IMR-90 (cell line): ENCODE measurements around the gene ACP6. TPM values are rescaled to one million over a fixed set of nuclear protein-coding genes. Genes with fewer than 3 reads are reported as not detected.

Source experiments
- ATAC-seq: fragments of 200-7000 bp; cut with Tn5 transposase; 2 replicates; pipeline ENCODE4 v1.9.1; 2020; ENCODE audit warnings: low read depth, mild to moderate bottlenecking, moderate library complexity
- BruUV-seq: library from RNA; stranded (reverse); fragments of 400-500 nt; replicated peaks from 2 replicates; lab custom pipeline; 2021; lab: Mats Ljungman, UMichigan
- CTCF ChIA-PET: fragments of 300-600 bp; formaldehyde crosslinking; extraction: SDS; loops from one replicate; lab custom pipeline; 2021; ENCODE audit warnings: antibody characterized with exemption; lab: Yijun Ruan, JAX
- POLR2A ChIA-PET: fragments of 300-600 bp; sonication (Branson Sonifier 250); formaldehyde crosslinking; loops from one replicate; lab custom pipeline; 2022; ENCODE audit warnings: antibody characterized with exemption; ENCODE audit not compliant: unreplicated experiment; lab: Charles Lee
- DNase-seq: peaks from one replicate; pipeline ENCODE4 v3.0.0; 2013
- H2AFZ ChIP-seq: replicated peaks from 2 replicates; pipeline ENCODE3; 2013; ENCODE audit warnings: low read length, mild to moderate bottlenecking; ENCODE audit not compliant: poor library complexity
- H2AK5ac ChIP-seq: 2 replicates; pipeline ENCODE4 v1.6.1; 2013; ENCODE audit warnings: low read depth, low read length, inconsistent platforms
- H2AK9ac ChIP-seq: replicated peaks from 2 replicates; pipeline ENCODE3; 2013; ENCODE audit warnings: mild to moderate bottlenecking, low read depth, low read length, moderate library complexity; ENCODE audit not compliant: poor library complexity
- H2BK120ac ChIP-seq: 2 replicates; pipeline ENCODE4 v1.6.1; 2013; ENCODE audit warnings: low read depth, low read length, inconsistent platforms
- H2BK15ac ChIP-seq: 3 replicates; pipeline ENCODE4 v1.6.1; 2013; ENCODE audit warnings: low read depth, low read length, inconsistent platforms
- H2BK20ac ChIP-seq: 2 replicates; pipeline ENCODE4 v1.6.1; 2013; ENCODE audit warnings: low read depth, mild to moderate bottlenecking, inconsistent platforms, low read length, moderate library complexity
- H2BK5ac ChIP-seq: 2 replicates; pipeline ENCODE4 v1.6.1; 2013; ENCODE audit warnings: mild to moderate bottlenecking, low read depth, low read length, inconsistent platforms; ENCODE audit not compliant: poor library complexity, severe bottlenecking
- H3K14ac ChIP-seq: replicated peaks from 2 replicates; pipeline ENCODE4 v1.6.1; 2013; ENCODE audit warnings: low read depth, low read length, inconsistent platforms
- H3K18ac ChIP-seq: 2 replicates; pipeline ENCODE4 v1.6.1; 2013; ENCODE audit warnings: low read depth, low read length, control low read depth
- H3K23ac ChIP-seq: 2 replicates; pipeline ENCODE4 v1.6.1; 2013; ENCODE audit warnings: low read depth, low read length, inconsistent platforms
- H3K27ac ChIP-seq: 2 replicates; pipeline ENCODE4 v1.5.1; 2013; ENCODE audit warnings: mild to moderate bottlenecking, control low read depth, low read length; ENCODE audit not compliant: insufficient read depth
- H3K27me3 ChIP-seq: 2 replicates; pipeline ENCODE4 v1.6.1; 2013; ENCODE audit warnings: low read length; ENCODE audit not compliant: control insufficient read depth, insufficient read depth
- H3K36me3 ChIP-seq: 2 replicates; pipeline ENCODE4 v1.6.1; 2013; ENCODE audit warnings: low read length, mixed read lengths; ENCODE audit not compliant: control insufficient read depth, insufficient read depth
- H3K4ac ChIP-seq: 2 replicates; pipeline ENCODE4 v1.6.1; 2013; ENCODE audit warnings: low read depth, low read length, inconsistent platforms
- H3K4me1 ChIP-seq: 2 replicates; pipeline ENCODE4 v1.6.1; 2013; ENCODE audit warnings: low read length, mixed read lengths; ENCODE audit not compliant: control insufficient read depth, insufficient read depth
- H3K4me2 ChIP-seq: 2 replicates; pipeline ENCODE4 v1.6.1; 2013; ENCODE audit warnings: low read depth, mild to moderate bottlenecking, control low read depth, low read length, moderate library complexity
- H3K4me3 ChIP-seq: 2 replicates; pipeline ENCODE4 v1.5.1; 2013; ENCODE audit warnings: low read depth, mild to moderate bottlenecking, control low read depth, low read length, moderate library complexity; ENCODE audit not compliant: insufficient read depth
- H3K56ac ChIP-seq: 2 replicates; pipeline ENCODE4 v1.6.1; 2013; ENCODE audit warnings: low read length, inconsistent platforms; ENCODE audit not compliant: insufficient read depth; ENCODE audit errors: extremely low read depth
- H3K79me1 ChIP-seq, 2 experiments: 2 replicates each; pipeline ENCODE4 v1.6.1; 2013; ENCODE audit warnings: low read length in 2 of 2, inconsistent platforms in 1 of 2, low read depth in 1 of 2
- H3K9ac ChIP-seq: 2 replicates; pipeline ENCODE4 v1.6.1; 2013; ENCODE audit warnings: low read depth, low read length, control low read depth
- H3K9me1 ChIP-seq: 2 replicates; pipeline ENCODE4 v1.6.1; 2013; ENCODE audit warnings: low read length, inconsistent platforms; ENCODE audit not compliant: insufficient read depth
- H3K9me3 ChIP-seq: 2 replicates; pipeline ENCODE4 v1.6.1; 2013; ENCODE audit warnings: low read length; ENCODE audit not compliant: control insufficient read depth, insufficient read depth
- H4K20me1 ChIP-seq: 2 replicates; pipeline ENCODE4 v1.6.1; 2013; ENCODE audit warnings: low read length, inconsistent platforms; ENCODE audit not compliant: insufficient read depth
- H4K5ac ChIP-seq: 2 replicates; pipeline ENCODE4 v1.6.1; 2013; ENCODE audit warnings: mild to moderate bottlenecking, low read depth, low read length, control low read depth
- H4K8ac ChIP-seq, 2 experiments: 2 replicates each; pipeline ENCODE4 v1.6.1; 2013; ENCODE audit warnings: low read depth in 2 of 2, low read length in 2 of 2, control low read depth in 1 of 2, inconsistent platforms in 1 of 2
- H4K91ac ChIP-seq: 2 replicates; pipeline ENCODE4 v1.6.1; 2013; ENCODE audit warnings: low read depth, low read length, inconsistent platforms; ENCODE audit not compliant: insufficient read depth
- BHLHE40 ChIP-seq: fragments of 150-350 bp; IDR thresholded peaks from 2 replicates; pipeline ENCODE4 v1.6.1; 2016; ENCODE audit warnings: mild to moderate bottlenecking, low read depth, low read length
- CEBPB ChIP-seq: IDR thresholded peaks from 2 replicates; pipeline ENCODE4 v1.6.1; 2012; ENCODE audit warnings: low read depth, low read length, improper control_type of control experiment
- CHD1 ChIP-seq: IDR thresholded peaks from 2 replicates; pipeline ENCODE4 v1.6.1; 2012; ENCODE audit warnings: low read depth, low read length, improper control_type of control experiment
- CTCF ChIP-seq: conservative IDR thresholded peaks from 2 replicates; pipeline ENCODE4 v1.5.1; 2012; ENCODE audit warnings: mild to moderate bottlenecking, low read depth, low read length, improper control_type of control experiment
- ELK1 ChIP-seq: fragments of 150-350 bp; IDR thresholded peaks from 2 replicates; pipeline ENCODE4 v1.6.1; 2016; ENCODE audit warnings: low read depth, mild to moderate bottlenecking, low read length, moderate library complexity, borderline replicate concordance
- FOS ChIP-seq: fragments of 150-350 bp; IDR thresholded peaks from 2 replicates; pipeline ENCODE4 v1.6.1; 2016; ENCODE audit warnings: low read depth, low read length
- MAFK ChIP-seq: IDR thresholded peaks from 2 replicates; pipeline ENCODE4 v1.6.1; 2012; ENCODE audit warnings: low read depth, low read length, improper control_type of control experiment
- MAZ ChIP-seq: IDR thresholded peaks from 2 replicates; pipeline ENCODE4 v1.6.1; 2012; ENCODE audit warnings: low read depth, mild to moderate bottlenecking, low read length, improper control_type of control experiment, moderate library complexity, borderline replicate concordance
- MXI1 ChIP-seq: IDR thresholded peaks from 2 replicates; pipeline ENCODE4 v1.6.1; 2012; ENCODE audit warnings: low read depth, mild to moderate bottlenecking, low read length, moderate library complexity, borderline replicate concordance
- NFE2L2 ChIP-seq: fragments of 150-350 bp; IDR thresholded peaks from 2 replicates; pipeline ENCODE4 v1.6.1; 2016; ENCODE audit warnings: low read depth, mild to moderate bottlenecking, low read length
- POLR2A ChIP-seq: IDR thresholded peaks from 2 replicates; pipeline ENCODE4 v1.6.1; 2012; ENCODE audit warnings: mild to moderate bottlenecking, low read depth, low read length
- RAD21 ChIP-seq: IDR thresholded peaks from 2 replicates; pipeline ENCODE4 v1.6.1; 2012; ENCODE audit warnings: low read length, improper control_type of control experiment
- RCOR1 ChIP-seq: IDR thresholded peaks from 2 replicates; pipeline ENCODE4 v1.6.1; 2012; ENCODE audit warnings: mild to moderate bottlenecking, low read length, improper control_type of control experiment; ENCODE audit not compliant: insufficient replicate concordance
- RFX5 ChIP-seq: IDR thresholded peaks from 2 replicates; pipeline ENCODE4 v1.8.0; 2012; ENCODE audit warnings: low read depth, mild to moderate bottlenecking, low read length, moderate library complexity
- SMC3 ChIP-seq: fragments of 150-350 bp; IDR thresholded peaks from 2 replicates; pipeline ENCODE4 v1.6.1; 2016; ENCODE audit warnings: low read depth, mild to moderate bottlenecking, antibody characterized with exemption, low read length, moderate library complexity
- USF2 ChIP-seq: fragments of 150-350 bp; IDR thresholded peaks from 2 replicates; pipeline ENCODE4 v1.6.1; 2017; ENCODE audit warnings: mild to moderate bottlenecking, antibody characterized with exemption, low read length, low read depth
- WGBS, 2 experiments: methylation state at CpG; one replicate each; pipeline versions ENCODE4 v1.1.5 to v1.1.7; 2013; ENCODE audit warnings: missing lambda C conversion rate in 2 of 2; ENCODE audit not compliant: insufficient read length in 1 of 2; ENCODE audit errors: extremely low coverage in 2 of 2; 5-methylcytosine and 5-hydroxymethylcytosine counted together
- dilution Hi-C: fragments of 300-500 bp; cut with HindIII; formaldehyde crosslinking; loops from one replicate; pipeline ENCODE4 v1.14.3; 2018; ENCODE audit warnings: low sequenced_read_pairs; ENCODE audit not compliant: unreplicated experiment
- in situ Hi-C: fragments of 300-500 bp; cut with MboI; formaldehyde crosslinking; loops from 3 replicates; pipeline ENCODE4 v1.14.3; 2019; ENCODE audit warnings: low sequenced_read_pairs, inconsistent platforms, mixed read lengths
- intact Hi-C: fragments of 100-400 bp; cut with micrococcal nuclease; formaldehyde crosslinking; loops from 2 replicates; pipeline ENCODE4 v1.10.0; 2022
- polyA plus RNA-seq, 3 experiments: library from polyadenylated mRNA; depleted of rRNA; stranded (reverse); fragments of >200 nt; gene quantifications; 2 replicates each; pipeline ENCODE4 v1.2.3, GENCODE V29; 2012; ENCODE audit warnings: low replicate concordance in 1 of 3
- total RNA-seq: library from RNA; depleted of rRNA; stranded (reverse); fragments of >200 nt; gene quantifications from 2 replicates; pipeline ENCODE4 v1.2.3, GENCODE V29; 2012

Gene ACP6
- total and polyA plus RNA-seq, 2 of the 4 experiments (the other 2 are of a cell fraction), result 2.5 to 8.2 TPM

DNA sequence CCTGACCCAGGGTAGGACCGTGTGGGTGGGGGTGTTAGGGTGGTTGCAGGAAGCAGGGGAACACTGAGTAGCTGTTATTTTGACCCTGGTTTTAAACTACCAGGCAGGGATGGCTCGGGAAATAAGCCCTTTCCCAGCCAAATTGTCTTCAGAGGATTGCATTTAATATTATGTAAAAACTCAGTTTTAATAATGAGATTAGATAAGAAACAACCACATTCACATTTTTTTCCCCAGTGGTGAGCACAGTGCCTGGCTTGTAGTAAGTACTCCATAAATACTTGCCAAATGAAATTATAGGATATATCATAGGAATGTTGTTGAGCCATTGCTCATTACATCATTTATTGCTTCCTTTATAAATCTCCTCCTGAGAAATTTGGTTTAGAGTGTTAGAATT is 3.1 kb upstream of the ACP6 start:
- H2BK20ac ChIP-seq, result no peak overlapping the region
- WGBS, 2 experiments, result 40% methylated on average over 1 of the region's 2 CpGs; no CpG with 5 or more reads in 1 of the 2 experiments
- H2AK5ac ChIP-seq, result no peak overlapping the region
- DNase-seq, result peak; percentile 26
- H3K4me1 ChIP-seq, result peaks cover 6% of the 10 kb centered on the region; the same call in 1 of the 2 replicates
- in situ Hi-C loops, result no loop called here
- no peak for TF ChIP-seq CEBPB
- no peak for TF ChIP-seq POLR2A
- no peak for TF ChIP-seq RAD21
- no peak for TF ChIP-seq BHLHE40
- no peak for TF ChIP-seq USF2
- no peak for TF ChIP-seq MAFK
- TF ChIP-seq CTCF, result no peak
- no peak for TF ChIP-seq NFE2L2
- no peak for TF ChIP-seq MAZ
- no peak for TF ChIP-seq RCOR1
- no peak for TF ChIP-seq MXI1
- no peak for TF ChIP-seq ELK1
- TF ChIP-seq CHD1, result no peak
- no peak for TF ChIP-seq FOS
- TF ChIP-seq SMC3, result no peak
- no peak for TF ChIP-seq RFX5
- no peak overlapping the region for H4K5ac ChIP-seq
- H2BK15ac ChIP-seq, result no peak overlapping the region
- H4K20me1 ChIP-seq, result no peaks in the 10 kb centered on the region
- ChIA-PET POLR2A (no interaction called here), CTCF (no interaction called here)
- H3K9ac ChIP-seq, result no peak overlapping the region
- no peak overlapping the region for H2BK5ac ChIP-seq
- H3K4me3 ChIP-seq, result no peak overlapping the region
- H3K23ac ChIP-seq, result no peak overlapping the region
- intact Hi-C loops, result loop anchor here (10.0 kb wide), 1 partner anchor 379 kb away; no protein-coding TSS in a partner anchor
- no peak overlapping the region for H2AK9ac ChIP-seq
- no peak overlapping the region for H3K56ac ChIP-seq
- H3K14ac ChIP-seq, result no peak overlapping the region
- dilution Hi-C loops, result no loop called here
- no peak overlapping the region for H3K27ac ChIP-seq
- no peak overlapping the region for H2AFZ ChIP-seq
- no peak overlapping the region for H3K4me2 ChIP-seq
- H3K79me1 ChIP-seq, result peaks cover 3 to 10% of the 10 kb centered on the region in 2 experiments; a peak in 1 of 4 replicates
- no peak overlapping the region for H3K18ac ChIP-seq
- no peak overlapping the region for H2BK120ac ChIP-seq
- BruUV-seq, result no TSS peak
- no peak overlapping the region for H3K4ac ChIP-seq
- H3K27me3 ChIP-seq, result no peaks in the 10 kb centered on the region
- 0 out of 2 replicates have a peak, but pooled peaks cover 2% of the 10 kb centered on the region for H3K9me1 ChIP-seq
- no peak overlapping the region for H4K91ac ChIP-seq
- no peaks in the 10 kb centered on the region for H3K36me3 ChIP-seq
- ATAC-seq, result no peak
- H4K8ac ChIP-seq, result no peak overlapping the region
- peaks cover 6% of the 10 kb centered on the region for H3K9me3 ChIP-seq
